B cell (primary cell): ENCODE measurements around the gene MAP3K1. TPM values are rescaled to one million over a fixed set of nuclear protein-coding genes. Genes with fewer than 3 reads are reported as not detected.

Source experiments
- ATAC-seq: fragments of 200-7000 bp; cut with Tn5 transposase; one replicate; pipeline ENCODE4 v1.10.0; 2021; ENCODE audit warnings: low read depth, mild to moderate bottlenecking, moderate number of reproducible peaks, moderate library complexity
- CTCF ChIA-PET: fragments of 350-600 bp; sonication (Branson Sonifier 250); formaldehyde crosslinking; loops from one replicate; lab custom pipeline; 2021; ENCODE audit warnings: antibody characterized with exemption, inconsistent platforms; lab: Charles Lee
- POLR2A ChIA-PET: fragments of 350-600 bp; sonication (Branson Sonifier 250); formaldehyde crosslinking; loops from one replicate; lab custom pipeline; 2021; ENCODE audit warnings: antibody characterized with exemption; lab: Charles Lee
- DNase-seq: peaks from one replicate; pipeline ENCODE4 v3.0.0; 2013
- H2AFZ ChIP-seq: 2 replicates; pipeline ENCODE4 v1.6.1; 2012; ENCODE audit warnings: mild to moderate bottlenecking, low read depth, low read length; ENCODE audit not compliant: insufficient read depth, poor library complexity, severe bottlenecking
- H3K27ac ChIP-seq, 2 donors: 1 replicate in 1 of 2; 2 replicates in 1 of 2; pipeline ENCODE4 v1.5.1; 2012 to 2013; ENCODE audit warnings: low read length in 2 of 2, mild to moderate bottlenecking in 2 of 2, moderate library complexity in 1 of 2
- H3K27me3 ChIP-seq, 4 experiments: fragments of 200-600 bp in 1 of 4; sonication (generic) in 1 of 4; replicated peaks in 1 of 4; 1 replicate in 2 of 4; 2 replicates in 2 of 4; pipeline versions ENCODE4 v1.6.1 to v1.7.0; 2013 to 2016; ENCODE audit warnings: low read length in 3 of 4, mild to moderate bottlenecking in 2 of 4, mixed read lengths in 1 of 4, moderate library complexity in 1 of 4; ENCODE audit not compliant: insufficient read depth in 4 of 4, control insufficient read depth in 3 of 4; ENCODE audit errors: control extremely low read depth in 1 of 4
- H3K36me3 ChIP-seq, 2 experiments: replicated peaks in 1 of 2; 1 replicate in 1 of 2; 2 replicates in 1 of 2; pipeline versions ENCODE4 v1.6.1 to v1.7.1; 2013; ENCODE audit warnings: low read length in 1 of 2; ENCODE audit not compliant: insufficient read depth in 2 of 2, control insufficient read depth in 1 of 2; ENCODE audit errors: control extremely low read depth in 1 of 2, extremely low read depth in 1 of 2
- H3K4me1 ChIP-seq, 2 donors: fragments of 200-600 bp in 1 of 2; sonication (generic) in 1 of 2; 1 replicate in 1 of 2; 2 replicates in 1 of 2; pipeline versions ENCODE4 v1.5.1 to v1.6.1; 2013 to 2017; ENCODE audit warnings: low read length in 2 of 2; ENCODE audit not compliant: control insufficient read depth in 2 of 2, insufficient read depth in 2 of 2
- H3K4me2 ChIP-seq: replicated peaks from 2 replicates; pipeline ENCODE3; 2012; ENCODE audit warnings: mild to moderate bottlenecking, low read depth, low read length; ENCODE audit not compliant: poor library complexity, severe bottlenecking
- H3K4me3 ChIP-seq, 5 experiments: fragments of 200-600 bp in 1 of 5; sonication (generic) in 1 of 5; 1 replicate in 3 of 5; 2 replicates in 2 of 5; pipeline versions ENCODE4 v1.5.1 to v1.7.0; 2011 to 2016; ENCODE audit warnings: low read length in 4 of 5, mild to moderate bottlenecking in 4 of 5, low read depth in 2 of 5, control low read depth in 1 of 5, moderate library complexity in 1 of 5; ENCODE audit not compliant: insufficient read depth in 1 of 5; ENCODE audit errors: control extremely low read depth in 1 of 5, extremely low read depth in 1 of 5
- H3K79me2 ChIP-seq: fragments of 200-600 bp; sonication (generic); one replicate; pipeline ENCODE4 v1.6.0; 2016; ENCODE audit warnings: low read length; ENCODE audit not compliant: control insufficient read depth, insufficient read depth
- H3K9ac ChIP-seq: fragments of 200-600 bp; sonication (generic); 2 replicates; pipeline ENCODE4 v1.6.1; 2017; ENCODE audit warnings: mild to moderate bottlenecking, low read length, moderate library complexity
- H3K9me3 ChIP-seq, 3 donors: one replicate each; pipeline versions ENCODE4 v1.6.1 to v1.7.1; 2013; ENCODE audit warnings: low read length in 2 of 3; ENCODE audit not compliant: control insufficient read depth in 2 of 3, insufficient read depth in 1 of 3; ENCODE audit errors: control extremely low read depth in 1 of 3
- H4K20me1 ChIP-seq: 2 replicates; pipeline ENCODE4 v1.6.0; 2012; ENCODE audit warnings: mild to moderate bottlenecking, low read length; ENCODE audit not compliant: insufficient read depth, control insufficient read depth, poor library complexity, severe bottlenecking
- H3K27ac Mint-ChIP-seq: one replicate; pipeline ENCODE4 v1.8.0; 2021; ENCODE audit warnings: mixed read lengths
- H3K27me3 Mint-ChIP-seq: one replicate; pipeline ENCODE4 v1.8.0; 2021; ENCODE audit warnings: mixed read lengths
- H3K4me1 Mint-ChIP-seq: one replicate; pipeline ENCODE4 v1.8.0; 2021; ENCODE audit warnings: mixed read lengths
- H3K4me3 Mint-ChIP-seq: one replicate; pipeline ENCODE4 v1.8.0; 2021; ENCODE audit warnings: mixed read lengths
- H3K9me3 Mint-ChIP-seq: one replicate; pipeline ENCODE4 v1.8.0; 2022; ENCODE audit warnings: mixed read lengths; ENCODE audit not compliant: insufficient read depth
- CTCF ChIP-seq: fragments of 200-600 bp; IDR thresholded peaks from one replicate; pipeline ENCODE4 v1.8.0; 2022; ENCODE audit warnings: antibody characterized with exemption, mild to moderate bottlenecking
- EZH2 ChIP-seq: IDR thresholded peaks from 2 replicates; pipeline ENCODE4 v1.6.1; 2012; ENCODE audit warnings: borderline replicate concordance, low read depth, mild to moderate bottlenecking, moderate library complexity, low read length; ENCODE audit not compliant: insufficient read depth, poor library complexity, severe bottlenecking
- WGBS: methylation state at CpG from one replicate; pipeline ENCODE4 v1.1.5; 2013; ENCODE audit warnings: missing lambda C conversion rate; ENCODE audit not compliant: insufficient coverage; 5-methylcytosine and 5-hydroxymethylcytosine counted together
- intact Hi-C: fragments of 100-400 bp; cut with micrococcal nuclease; formaldehyde crosslinking; loops from one replicate; pipeline ENCODE4 v1.10.0; 2022
- polyA plus RNA-seq: library from polyadenylated mRNA; depleted of rRNA; stranded (reverse); fragments of >200 nt; gene quantifications from 2 replicates; pipeline ENCODE4 v1.2.3, GENCODE V29; 2012
- total RNA-seq, 2 donors: library from RNA; stranded (reverse); fragments of 120-200 nt in 1 of 2; gene quantifications; 1 replicate in 1 of 2; 2 replicates in 1 of 2; pipeline versions ENCODE4 v1.2.3 to v1.2.4, GENCODE V29; 2013 to 2022

Gene MAP3K1
- total and polyA plus RNA-seq, 2 donors (not counting 1 experiment from before 2014, with no cell fraction given): 51.7 to 160 TPM

GRCh38 chr5:56838409-56839039 is 23.2 kb downstream of the MAP3K1 start:
- Histone ChIP-seq H2AFZ (no peak overlapping the region), H3K4me3 (peak overlapping the region in 1 of 5 experiments; percentile 29), H3K79me2 (peaks cover 99% of the 10 kb centered on the region), H4K20me1 (peaks cover 59% of the 10 kb centered on the region), H3K9ac (peak overlapping the region; percentile 1), H3K9me3 (no peaks in the 10 kb centered on the region), H3K4me2 (peak overlapping the region; percentile 44), H3K4me1 (peaks cover 97% of the 10 kb centered on the region in 2 donors), H3K27me3 (no peaks in the 10 kb centered on the region), H3K36me3 (peaks cover 0 to 12% of the 10 kb centered on the region in 2 experiments), H3K27ac (peak overlapping the region; percentile 48 to 85)
- Mint-ChIP-seq H3K4me3 (peak overlapping the region; percentile 47), H3K4me1 (peaks cover 91% of the 10 kb centered on the region), H3K9me3 (no peaks in the 10 kb centered on the region), H3K27ac (peak overlapping the region; percentile 74), H3K27me3 (no peaks in the 10 kb centered on the region)
- 79% methylated on average over 2 of the region's 4 CpGs for WGBS
- peak; percentile 81 for DNase-seq
- ATAC-seq: peak; percentile 70
- CTCF ChIA-PET: interaction anchor here (0.6 to 13.6 kb wide), 69 partner anchors 8 to 1635 kb away, joined by 3 to 361 read pairs (median 5); partner anchors contain the start of genes GPBP1 and MAP3K1
- intact Hi-C loops: loop anchor here (1.0 to 10.0 kb wide), 9 partner anchors 9 to 902 kb away; partner anchors contain the start of gene IL6ST
- TF ChIP-seq EZH2 (no peak), CTCF (peak; percentile 75)
- POLR2A ChIA-PET: interaction anchor here (0.6 to 2.3 kb wide), 8 partner anchors 11 to 568 kb away, joined by 3 to 8 read pairs (median 6); no protein-coding TSS in a partner anchor

GRCh38 chr5:56839062-56839461 is 23.7 kb downstream of the MAP3K1 start:
- H3K4me3 ChIP-seq: no peak overlapping the region
- H3K36me3 ChIP-seq: peaks cover 0 to 16% of the 10 kb centered on the region in 2 experiments
- WGBS: no CpG with 5 or more reads among the region's 4 CpGs
- POLR2A ChIA-PET: interaction anchor here (0.6 to 2.3 kb wide), 7 partner anchors 12 to 568 kb away, joined by 3 to 8 read pairs (median 6); no protein-coding TSS in a partner anchor
- Mint-ChIP-seq H3K9me3 (no peaks in the 10 kb centered on the region), H3K27me3 (no peaks in the 10 kb centered on the region), H3K4me1 (peaks cover 90% of the 10 kb centered on the region), H3K27ac (peak overlapping the region; percentile 74), H3K4me3 (peak overlapping the region; percentile 47)
- CTCF ChIA-PET: interaction anchor here (0.8 to 13.6 kb wide), 46 partner anchors 9 to 904 kb away, joined by 3 to 361 read pairs (median 6); partner anchors contain the start of genes GPBP1 and MAP3K1
- intact Hi-C loops: loop anchor here (2.0 to 10.0 kb wide), 6 partner anchors 16 to 902 kb away; partner anchors contain the start of gene IL6ST
- ATAC-seq: no peak
- H4K20me1 ChIP-seq: peaks cover 64% of the 10 kb centered on the region
- H3K9me3 ChIP-seq: no peaks in the 10 kb centered on the region
- H2AFZ ChIP-seq: no peak overlapping the region
- H3K4me1 ChIP-seq: peaks cover 97% of the 10 kb centered on the region in 2 donors
- no peak for TF ChIP-seq CTCF
- no peak overlapping the region for H3K9ac ChIP-seq
- H3K4me2 ChIP-seq: peak overlapping the region; percentile 44
- DNase-seq: no peak
- H3K27ac ChIP-seq: peak overlapping the region; percentile 45 to 85
- peaks cover 99% of the 10 kb centered on the region for H3K79me2 ChIP-seq
- H3K27me3 ChIP-seq: no peaks in the 10 kb centered on the region
